ENCODE data around the gene FAM124B.

- TF ChIP-seq CTCF (IDR thresholded peaks at IDR 0.05) (no peak), POLR2A (IDR thresholded peaks at IDR 0.05) (no peak)
Observed at GRCh38 chr2:224335991-224336390, 65.9 kb downstream of the FAM124B start.

All from esophagus squamous epithelium (tissue), 4 donors.